ENCODE data around the gene SLC5A12. TPM values are rescaled to one million over a fixed set of nuclear protein-coding genes. Genes with fewer than 3 reads are reported as not detected.

The SLC5A12 gene, protein sequence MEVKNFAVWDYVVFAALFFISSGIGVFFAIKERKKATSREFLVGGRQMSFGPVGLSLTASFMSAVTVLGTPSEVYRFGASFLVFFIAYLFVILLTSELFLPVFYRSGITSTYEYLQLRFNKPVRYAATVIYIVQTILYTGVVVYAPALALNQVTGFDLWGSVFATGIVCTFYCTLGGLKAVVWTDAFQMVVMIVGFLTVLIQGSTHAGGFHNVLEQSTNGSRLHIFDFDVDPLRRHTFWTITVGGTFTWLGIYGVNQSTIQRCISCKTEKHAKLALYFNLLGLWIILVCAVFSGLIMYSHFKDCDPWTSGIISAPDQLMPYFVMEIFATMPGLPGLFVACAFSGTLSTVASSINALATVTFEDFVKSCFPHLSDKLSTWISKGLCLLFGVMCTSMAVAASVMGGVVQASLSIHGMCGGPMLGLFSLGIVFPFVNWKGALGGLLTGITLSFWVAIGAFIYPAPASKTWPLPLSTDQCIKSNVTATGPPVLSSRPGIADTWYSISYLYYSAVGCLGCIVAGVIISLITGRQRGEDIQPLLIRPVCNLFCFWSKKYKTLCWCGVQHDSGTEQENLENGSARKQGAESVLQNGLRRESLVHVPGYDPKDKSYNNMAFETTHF
- not detected for polyA plus RNA-seq (2012; ENCODE audit: insufficient read depth, insufficient read length)

DNA sequence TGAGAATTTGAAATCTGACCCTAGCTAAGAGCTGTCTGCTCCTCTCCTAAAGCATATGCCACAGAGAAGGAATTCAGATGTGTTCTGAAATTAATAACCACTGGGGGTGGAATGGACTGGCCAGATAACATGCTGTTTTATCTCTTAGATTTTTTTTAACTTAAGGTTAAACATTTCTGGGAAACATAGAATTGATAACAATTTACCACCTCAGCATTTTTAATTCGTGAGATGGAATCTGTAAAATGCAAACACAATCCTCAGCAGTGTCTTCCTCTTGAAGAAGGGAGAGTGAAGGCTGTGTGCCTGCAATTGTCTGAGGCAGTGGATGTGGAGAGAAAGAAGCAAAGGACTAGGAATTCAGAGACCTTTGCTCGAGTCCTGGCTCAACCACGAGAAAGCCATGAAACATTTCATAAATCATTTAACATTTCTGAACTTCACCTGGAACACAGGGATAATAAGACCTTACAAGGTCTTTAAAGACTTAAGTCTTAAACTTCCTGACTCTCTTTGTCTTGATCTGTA, at the start of gene SLC5A12:
Gene SLC5A12, minus strand, starts transcription at position 113 of the 528 bp plus-strand sequence. CDS start 346 bp downstream, outside the sequence.
- no peak for DNase-seq (ENCODE audit: low read depth, low spot score)
- no peak within 1 kb of the TSS for H3K4me3 ChIP-seq (ENCODE audit: low read length)

DNA sequence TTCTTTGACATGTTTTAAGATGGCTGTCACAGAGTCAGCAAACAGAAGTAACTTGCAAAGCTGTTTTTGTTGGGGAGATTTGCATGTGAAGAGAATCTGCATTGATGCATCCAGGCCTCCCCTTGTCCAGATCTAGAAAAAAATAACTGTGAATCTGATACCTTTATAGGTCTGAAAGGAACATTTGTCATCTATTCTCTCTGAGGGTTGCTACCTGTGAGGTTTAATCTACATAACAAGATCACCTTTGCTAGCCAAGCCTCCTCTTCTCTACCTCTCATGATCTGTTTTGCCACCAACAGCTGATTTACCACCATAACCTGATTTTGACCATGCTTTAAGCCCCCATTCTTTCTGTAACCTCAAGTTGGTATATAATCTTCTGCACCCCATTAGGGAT, 47.2 kb upstream of the SLC5A12 start:
- no peak for DNase-seq (ENCODE audit: low read depth, low spot score)
- no peak overlapping the region for H3K4me3 ChIP-seq (ENCODE audit: low read length)

DNA sequence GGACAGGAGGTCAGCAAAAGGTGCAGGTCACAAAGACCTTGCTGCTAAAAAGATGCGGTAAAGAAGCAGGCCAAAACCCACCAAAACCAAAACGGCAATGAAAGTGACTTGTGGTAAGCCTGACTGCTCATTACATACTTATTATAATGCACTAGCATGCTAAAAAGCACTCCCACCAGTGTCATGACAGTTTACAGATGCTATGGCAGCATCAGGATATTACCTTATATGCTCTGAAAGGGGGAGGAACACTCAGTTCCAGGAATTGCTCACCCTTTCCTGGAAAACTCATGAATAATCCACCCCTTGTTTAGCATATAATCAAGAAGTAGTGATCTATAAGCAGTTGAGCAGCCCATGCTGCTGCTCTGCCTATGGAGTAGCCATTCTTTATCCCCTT, 45.2 kb upstream of the SLC5A12 start:
- H3K4me3 ChIP-seq (ENCODE audit: low read length), result no peak overlapping the region
- DNase-seq (ENCODE audit: low read depth, low spot score), result no peak

DNA sequence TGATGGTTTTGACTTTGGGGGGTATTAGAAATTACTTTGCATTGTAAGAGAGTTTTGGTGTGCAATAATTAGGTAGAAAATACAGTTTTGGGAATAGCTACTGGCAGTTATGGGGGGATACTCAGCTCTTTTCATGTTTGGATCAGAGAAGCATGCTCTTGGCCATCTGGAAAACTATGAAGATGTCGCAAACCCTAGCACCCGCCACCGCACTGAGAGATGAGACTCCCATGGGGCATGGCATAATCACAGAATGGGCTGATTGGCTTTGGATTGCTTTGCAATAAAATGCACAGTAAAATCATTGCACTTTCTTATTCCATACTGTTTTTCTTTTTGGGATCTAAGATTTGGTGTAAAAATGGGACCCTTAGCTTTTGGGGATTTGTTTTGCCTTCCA, 43.5 kb upstream of the SLC5A12 start:
- DNase-seq (ENCODE audit: low read depth, low spot score), result no peak

DNA sequence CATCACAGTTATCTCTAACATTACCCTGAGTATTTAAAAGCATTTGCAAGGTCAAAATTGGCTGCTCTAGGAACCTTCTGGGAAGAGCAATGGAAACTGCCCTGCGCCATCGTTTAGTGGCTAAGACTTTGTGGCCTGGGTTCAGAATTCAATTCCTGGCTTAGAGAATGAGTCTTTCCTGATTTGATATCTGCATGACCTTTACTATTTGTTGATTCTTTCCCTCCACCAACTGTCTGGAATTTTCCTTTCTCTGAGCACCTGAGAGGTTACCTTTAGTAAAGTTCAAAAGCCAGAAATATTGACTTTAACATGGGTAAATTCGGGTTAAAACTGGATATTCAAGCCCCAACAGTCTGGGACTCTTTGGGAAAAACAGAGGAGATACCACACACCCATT, 43.0 kb upstream of the SLC5A12 start:
- no peak for DNase-seq (ENCODE audit: low read depth, low spot score)
- H3K4me3 ChIP-seq (ENCODE audit: low read length), result no peak overlapping the region

More for the DNA sequence above, 43.5 kb upstream of the SLC5A12 start:
- H3K4me3 ChIP-seq (ENCODE audit: low read length), result no peak overlapping the region

DNA sequence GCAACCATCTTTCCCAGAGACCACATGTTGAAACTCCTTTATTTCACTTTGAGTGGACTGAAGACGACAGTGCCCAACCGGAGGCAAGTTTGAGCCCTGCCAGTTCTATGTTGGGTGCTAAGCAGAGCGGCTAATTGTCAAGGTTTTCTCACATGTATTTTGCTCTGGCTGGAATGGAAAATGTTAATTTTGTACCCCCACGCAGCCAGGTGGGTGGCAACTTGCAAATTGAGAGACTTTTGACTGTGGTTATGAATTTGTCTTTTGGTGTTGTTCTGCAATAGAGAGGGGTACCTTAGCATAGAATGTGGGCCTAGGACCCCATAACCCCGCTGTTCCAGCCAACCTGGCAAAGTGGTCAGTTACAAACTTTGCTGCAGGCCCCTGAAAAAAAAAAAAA, 42.5 kb upstream of the SLC5A12 start:
- H3K4me3 ChIP-seq (ENCODE audit: low read length), result no peak overlapping the region
- DNase-seq (ENCODE audit: low read depth, low spot score), result no peak

- DNase-seq (ENCODE audit: low read depth, low spot score), result no peak
- H3K4me3 ChIP-seq (ENCODE audit: low read length), result no peak overlapping the region
Measured at GRCh38 chr11:26762089-26762488, 40.2 kb upstream of the SLC5A12 start.

- no peak for DNase-seq (ENCODE audit: low read depth, low spot score)
- H3K4me3 ChIP-seq (ENCODE audit: low read length), result no peak overlapping the region
Measured at GRCh38 chr11:26761361-26761809, 39.5 kb upstream of the SLC5A12 start.

GRCh38 chr11:26757995-26758394, 36.1 kb upstream of the SLC5A12 start:
- H3K4me3 ChIP-seq (ENCODE audit: low read length), result no peak overlapping the region
- no peak for DNase-seq (ENCODE audit: low read depth, low spot score)

DNA sequence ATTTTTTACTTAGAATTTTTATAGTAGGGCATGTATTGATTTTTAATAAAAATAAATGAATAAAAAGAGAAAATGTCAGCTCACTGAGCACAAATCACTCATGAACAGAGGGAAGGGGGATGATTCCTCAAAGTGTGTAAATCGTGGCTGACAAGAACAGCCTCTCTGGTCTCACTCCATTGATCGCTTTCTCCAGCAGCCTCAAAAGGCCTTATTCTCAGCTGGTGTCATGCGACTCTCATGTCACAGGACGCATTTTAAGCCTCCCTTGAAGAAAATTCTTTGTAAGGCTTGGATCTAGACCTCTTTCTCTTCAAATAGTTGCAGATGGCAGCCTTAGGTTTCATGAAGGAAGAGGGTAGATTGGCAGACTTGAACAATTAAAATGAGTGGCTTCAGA, 33.9 kb upstream of the SLC5A12 start:
- no peak overlapping the region for H3K4me3 ChIP-seq (ENCODE audit: low read length)
- DNase-seq (ENCODE audit: low read depth, low spot score), result no peak

DNA sequence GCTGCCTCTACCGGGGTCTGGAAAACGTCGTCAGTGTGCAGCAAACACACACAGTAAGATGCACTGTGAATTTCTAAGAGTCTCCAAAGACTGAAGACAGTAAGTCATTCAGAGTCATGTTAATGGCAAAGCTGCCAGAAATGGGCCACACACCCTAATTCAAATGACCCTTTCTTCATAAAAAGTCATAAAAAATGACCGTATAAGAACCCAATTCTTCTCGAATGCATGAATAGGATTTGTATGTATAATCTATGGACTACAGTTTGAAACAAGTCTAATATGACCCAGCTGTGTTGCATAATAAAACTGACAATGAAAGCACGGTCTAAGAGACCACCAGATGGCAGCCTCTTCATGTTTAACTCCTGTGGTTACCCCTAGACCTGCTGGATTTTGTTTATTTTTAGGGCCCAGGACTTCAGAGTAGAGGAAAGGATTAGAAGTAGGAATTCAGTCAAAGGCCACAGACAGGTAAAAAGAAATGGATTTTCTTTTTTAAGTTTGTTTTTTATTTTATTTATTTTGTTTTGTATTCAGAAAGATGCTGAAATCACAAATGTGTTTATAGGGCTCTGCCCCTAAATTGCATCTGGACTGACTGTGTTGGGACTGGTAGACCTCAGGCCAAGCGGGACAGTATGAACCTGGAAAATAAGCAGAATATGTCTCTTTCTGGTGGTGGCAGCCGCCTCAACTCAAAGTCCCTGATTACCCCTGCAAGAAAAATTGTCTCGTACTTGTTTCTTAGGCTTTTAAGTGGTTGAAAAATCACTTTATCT, 32.1 kb upstream of the SLC5A12 start:
- peak; percentile 36 for DNase-seq (ENCODE audit: low read depth, low spot score)

DNA sequence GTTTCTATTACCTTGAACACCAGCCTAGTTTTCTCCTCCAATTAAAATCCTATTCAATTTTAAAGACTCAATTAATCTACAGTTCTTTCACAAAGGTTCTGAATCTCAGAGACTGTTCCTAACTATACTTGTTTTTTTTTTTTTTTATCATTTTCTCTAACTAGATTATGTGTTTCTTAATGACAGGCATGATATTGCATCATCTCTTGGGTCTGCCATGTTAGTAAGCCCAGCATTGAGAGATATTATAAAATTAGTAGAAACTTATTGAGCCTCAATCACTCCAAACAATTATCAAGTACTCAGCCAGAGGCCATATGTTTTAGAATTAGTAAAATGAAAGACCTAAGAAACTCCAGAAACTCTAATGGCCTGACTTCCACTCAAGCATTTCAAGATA, 28.1 kb upstream of the SLC5A12 start:
- no peak for DNase-seq (ENCODE audit: low read depth, low spot score)
- no peak overlapping the region for H3K4me3 ChIP-seq (ENCODE audit: low read length)

More for the DNA sequence above, 32.1 kb upstream of the SLC5A12 start:
- H3K4me3 ChIP-seq (ENCODE audit: low read length), result no peak overlapping the region

DNA sequence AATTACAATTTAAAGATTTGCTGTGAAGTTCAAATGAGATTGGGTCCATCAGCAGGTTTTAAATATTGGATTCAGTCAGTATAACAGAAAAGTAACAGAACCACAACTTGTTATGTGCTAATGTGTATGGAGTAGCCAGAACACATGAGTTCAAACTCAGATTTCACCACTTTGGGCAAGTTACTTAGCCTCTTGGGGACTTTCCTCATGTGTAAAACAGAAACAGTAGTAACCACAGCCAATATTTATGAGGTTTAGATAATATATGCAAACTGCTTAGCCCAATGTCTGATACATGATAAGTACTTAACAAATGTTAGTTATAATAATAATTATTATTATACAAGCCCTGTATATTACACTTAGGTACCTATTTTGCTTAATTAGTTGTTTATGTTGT, 21.8 kb upstream of the SLC5A12 start:
- no peak overlapping the region for H3K4me3 ChIP-seq (ENCODE audit: low read length)
- DNase-seq (ENCODE audit: low read depth, low spot score), result no peak

GRCh38 chr11:26742966-26743365, 21.1 kb upstream of the SLC5A12 start:
- H3K4me3 ChIP-seq (ENCODE audit: low read length), result no peak overlapping the region
- no peak for DNase-seq (ENCODE audit: low read depth, low spot score)

GRCh38 chr11:26741036-26741435, 19.2 kb upstream of the SLC5A12 start:
- DNase-seq (ENCODE audit: low read depth, low spot score), result no peak

GRCh38 chr11:26739366-26740073, 17.7 kb upstream of the SLC5A12 start:
- no peak for DNase-seq (ENCODE audit: low read depth, low spot score)
- no peak overlapping the region for H3K4me3 ChIP-seq (ENCODE audit: low read length)

More at GRCh38 chr11:26741036-26741435, 19.2 kb upstream of the SLC5A12 start:
- H3K4me3 ChIP-seq (ENCODE audit: low read length), result no peak overlapping the region

DNA sequence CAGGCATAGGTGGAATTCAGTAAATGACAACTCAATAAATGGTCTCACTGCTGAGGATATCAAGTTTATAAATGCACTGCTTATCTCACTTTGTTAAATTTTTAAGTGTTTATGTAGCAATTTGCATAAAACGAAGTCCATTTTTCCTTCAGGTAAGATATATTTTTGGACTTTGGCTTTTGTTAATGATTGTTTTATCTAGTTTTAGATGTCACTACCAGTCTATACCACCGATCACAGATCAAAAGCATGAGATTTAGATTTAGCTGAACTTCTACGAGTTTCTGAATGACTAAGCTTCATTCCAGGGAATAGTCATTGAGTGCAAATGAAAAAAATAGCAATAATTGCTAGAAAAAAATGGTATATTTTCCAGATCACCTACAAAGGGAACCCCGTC, 12.8 kb upstream of the SLC5A12 start:
- H3K4me3 ChIP-seq (ENCODE audit: low read length), result no peak overlapping the region
- no peak for DNase-seq (ENCODE audit: low read depth, low spot score)

DNA sequence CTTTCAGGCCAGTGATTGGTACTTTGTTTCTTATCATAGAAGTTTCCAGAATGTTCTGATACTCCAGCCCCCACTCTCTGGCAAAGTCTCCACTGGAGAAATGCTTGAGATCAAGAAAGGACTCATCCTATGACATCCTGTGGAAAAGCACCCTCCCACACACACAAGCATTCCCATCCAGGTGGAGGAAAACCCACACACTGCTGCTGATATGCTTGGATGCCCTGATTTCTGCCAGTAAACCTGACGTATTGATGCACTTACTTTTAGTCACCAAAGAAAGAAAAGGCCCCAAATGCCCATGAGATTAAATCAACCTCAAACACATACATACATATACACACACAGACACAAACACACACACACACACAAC, 9.2 kb upstream of the SLC5A12 start:
- no peak overlapping the region for H3K4me3 ChIP-seq (ENCODE audit: low read length)
- DNase-seq (ENCODE audit: low read depth, low spot score), result no peak

Measured in Jurkat, Clone E6-1 (cell line).